Measurements from ENCODE around the gene CUEDC1.

CUEDC1 gene

GRCh38 chr17:57874434-57875289, 80.5 kb downstream of the CUEDC1 start:
- Histone ChIP-seq H3K4me2 (ENCODE audit: low read length) (no peak overlapping the region), H3K27me3 (ENCODE audit: low read depth, low read length) (peaks cover 5% of the 10 kb centered on the region; the same call in 1 of the 2 replicates), H3K4me1 (ENCODE audit: low read length) (peaks cover 11% of the 10 kb centered on the region; the same call in 1 of the 2 replicates), H3K79me2 (ENCODE audit: low read length) (no peaks in the 10 kb centered on the region), H3K9me3 (ENCODE audit: insufficient read depth, low read length) (no peaks in the 10 kb centered on the region), H4K20me1 (ENCODE audit: insufficient read depth, low read length) (no peaks in the 10 kb centered on the region), H3K27ac (ENCODE audit: low read length) (no peak overlapping the region), H2AFZ (ENCODE audit: low read depth, low read length) (no peak overlapping the region), H3K4me3 (ENCODE audit: low read length) (no peak overlapping the region), H3K9ac (ENCODE audit: low read length) (no peak overlapping the region), H3K36me3 (replicated peaks; ENCODE audit: low read depth, low read length) (no peaks in the 10 kb centered on the region)
- TF ChIP-seq CTCF (IDR thresholded peaks at IDR 0.05; ENCODE audit: low read depth, low read length) (no peak), EZH2phosphoT487 (IDR thresholded peaks at IDR 0.05; ENCODE audit: low read depth) (no peak)

- no peaks in the 10 kb centered on the region for H4K20me1 ChIP-seq (ENCODE audit: insufficient read depth, low read length)
- no peak overlapping the region for H3K4me3 ChIP-seq (ENCODE audit: low read length)
- H3K27me3 ChIP-seq (ENCODE audit: low read depth, low read length): peaks cover 5% of the 10 kb centered on the region; the same call in 1 of the 2 replicates
- no peak overlapping the region for H3K4me2 ChIP-seq (ENCODE audit: low read length)
- H3K9me3 ChIP-seq (ENCODE audit: insufficient read depth, low read length): no peaks in the 10 kb centered on the region
- no peak overlapping the region for H3K9ac ChIP-seq (ENCODE audit: low read length)
- H3K27ac ChIP-seq (ENCODE audit: low read length): no peak overlapping the region
- peaks cover 14% of the 10 kb centered on the region for H3K4me1 ChIP-seq (ENCODE audit: low read length)
- no peak overlapping the region for H2AFZ ChIP-seq (ENCODE audit: low read depth, low read length)
- H3K36me3 ChIP-seq (replicated peaks; ENCODE audit: low read depth, low read length): no peaks in the 10 kb centered on the region
- no peaks in the 10 kb centered on the region for H3K79me2 ChIP-seq (ENCODE audit: low read length)
- TF ChIP-seq CTCF (IDR thresholded peaks at IDR 0.05; ENCODE audit: low read depth, low read length) (no peak), EZH2phosphoT487 (IDR thresholded peaks at IDR 0.05; ENCODE audit: low read depth) (no peak)
Measured at GRCh38 chr17:57874058-57874419, 81.2 kb downstream of the CUEDC1 start.

GRCh38 chr17:57873261-57874057, 81.8 kb downstream of the CUEDC1 start:
- Histone ChIP-seq H2AFZ (ENCODE audit: low read depth, low read length) (no peak overlapping the region), H3K27me3 (ENCODE audit: low read depth, low read length) (peaks cover 5% of the 10 kb centered on the region; the same call in 1 of the 2 replicates), H4K20me1 (ENCODE audit: insufficient read depth, low read length) (no peaks in the 10 kb centered on the region), H3K79me2 (ENCODE audit: low read length) (no peaks in the 10 kb centered on the region), H3K9ac (ENCODE audit: low read length) (no peak overlapping the region), H3K36me3 (replicated peaks; ENCODE audit: low read depth, low read length) (no peaks in the 10 kb centered on the region), H3K27ac (ENCODE audit: low read length) (no peak overlapping the region), H3K4me2 (ENCODE audit: low read length) (no peak overlapping the region), H3K4me3 (ENCODE audit: low read length) (no peak overlapping the region), H3K4me1 (ENCODE audit: low read length) (peaks cover 20% of the 10 kb centered on the region), H3K9me3 (ENCODE audit: insufficient read depth, low read length) (no peaks in the 10 kb centered on the region)
- TF ChIP-seq CTCF (IDR thresholded peaks at IDR 0.05; ENCODE audit: low read depth, low read length) (no peak), EZH2phosphoT487 (IDR thresholded peaks at IDR 0.05; ENCODE audit: low read depth) (no peak)

- TF ChIP-seq EZH2phosphoT487 (IDR thresholded peaks at IDR 0.05; ENCODE audit: low read depth) (no peak), CTCF (IDR thresholded peaks at IDR 0.05; ENCODE audit: low read depth, low read length) (no peak)
- Histone ChIP-seq H3K36me3 (replicated peaks; ENCODE audit: low read depth, low read length) (no peaks in the 10 kb centered on the region), H3K79me2 (ENCODE audit: low read length) (no peaks in the 10 kb centered on the region), H3K9me3 (ENCODE audit: insufficient read depth, low read length) (no peaks in the 10 kb centered on the region), H2AFZ (ENCODE audit: low read depth, low read length) (no peak overlapping the region), H3K4me2 (ENCODE audit: low read length) (no peak overlapping the region), H4K20me1 (ENCODE audit: insufficient read depth, low read length) (no peaks in the 10 kb centered on the region), H3K4me1 (ENCODE audit: low read length) (peaks cover 29% of the 10 kb centered on the region), H3K27ac (ENCODE audit: low read length) (no peak overlapping the region), H3K27me3 (ENCODE audit: low read depth, low read length) (peaks cover 5% of the 10 kb centered on the region; the same call in 1 of the 2 replicates), H3K9ac (ENCODE audit: low read length) (no peak overlapping the region), H3K4me3 (ENCODE audit: low read length) (no peak overlapping the region)
Measured at GRCh38 chr17:57872536-57872935, 82.7 kb downstream of the CUEDC1 start.

Data from OCI-LY3 (cell line).